ENCODE measurements around the gene RBM25.
A peak's percentile ranks its signal among the peaks of the same experiment; 100 is the strongest.
"Not testable (repeated sequence)": the region's sequence is repeated elsewhere in the genome, so short reads cannot be mapped to it uniquely, and the experiment has no call there.

The RBM25 gene

GRCh38 chr14:73168691-73169090 lies 110.4 kb downstream of the RBM25 start:
- DNase-seq (ENCODE audit: low spot score): no peak

- not testable (repeated sequence) for DNase-seq (ENCODE audit: low spot score)
These were observed 111.5 kb downstream of the RBM25 start for GRCh38 chr14:73169855-73170254.

- no peak for DNase-seq (ENCODE audit: low spot score)
These were observed 112.4 kb downstream of the RBM25 start for GRCh38 chr14:73170686-73171085.

- no peak for DNase-seq (ENCODE audit: low spot score)
These were observed 114.2 kb downstream of the RBM25 start for GRCh38 chr14:73172500-73172899.

- peak; percentile 42 for DNase-seq (ENCODE audit: low spot score)
These were observed 114.9 kb downstream of the RBM25 start for GRCh38 chr14:73173092-73173735.
